HepG2 (cell line): ENCODE data around the gene POU1F1. TPM values are rescaled to one million over a fixed set of nuclear protein-coding genes. Genes with fewer than 3 reads are reported as not detected.
A peak's percentile ranks its signal among the peaks of the same experiment; 100 is the strongest.

Experiments
- ATAC-seq: fragments of 200-7000 bp; cut with Tn5 transposase; 3 replicates; pipeline ENCODE4 v1.9.1; 2020; ENCODE audit warnings: mild to moderate bottlenecking, moderate library complexity
- BruUV-seq: library from RNA; stranded (reverse); fragments of 400-500 nt; replicated peaks from 2 replicates; lab custom pipeline; 2021; lab: Mats Ljungman, UMichigan
- CTCF ChIA-PET: fragments of 300-600 bp; formaldehyde crosslinking; extraction: SDS; loops from one replicate; lab custom pipeline; 2021; ENCODE audit warnings: low total read pairs, inconsistent platforms, low intra/inter-chr PET ratio; lab: Yijun Ruan, JAX
- POLR2A ChIA-PET: fragments of 350-600 bp; sonication (Branson Sonifier 250); formaldehyde crosslinking; loops from one replicate; lab custom pipeline; 2020; ENCODE audit warnings: antibody characterized with exemption, inconsistent platforms; lab: Yijun Ruan, JAX
- DNase-seq: peaks from one replicate; pipeline ENCODE4 v3.0.0-alpha.2; 2015; ENCODE audit warnings: low spot score
- FAIRE-seq: peaks from 3 replicates; lab custom pipeline; 2011; peaks lifted over from hg19 to GRCh38; lab: Jason Lieb, UNC
- H2AFZ ChIP-seq: one replicate; pipeline ENCODE4 v1.6.1; 2011; ENCODE audit warnings: low read length, inconsistent platforms
- H3K27ac ChIP-seq: fragments of 300-600 bp; 3 replicates; pipeline ENCODE4 v1.8.0; 2011; ENCODE audit warnings: mixed run types, mild to moderate bottlenecking, mixed read lengths, low read length, inconsistent platforms; ENCODE audit not compliant: insufficient read depth; ENCODE audit errors: extremely low read length
- H3K27me3 ChIP-seq, 2 experiments: fragments of 200-600 bp in 1 of 2; 2 replicates in 1 of 2; 3 replicates in 1 of 2; pipeline versions ENCODE4 v1.6.0 to v1.8.0; 2011; ENCODE audit warnings: low read length in 2 of 2, mild to moderate bottlenecking in 2 of 2, moderate library complexity in 2 of 2, inconsistent platforms in 1 of 2; ENCODE audit not compliant: insufficient read depth in 2 of 2, control insufficient read depth in 1 of 2
- H3K36me3 ChIP-seq, 2 experiments: fragments of 200-600 bp in 1 of 2; replicated peaks in 1 of 2; 2 replicates in 1 of 2; 3 replicates in 1 of 2; pipeline versions ENCODE4 v1.5.1 to v1.8.0; 2011; ENCODE audit warnings: low read length in 2 of 2, inconsistent platforms in 1 of 2; ENCODE audit not compliant: insufficient read depth in 2 of 2, control insufficient read depth in 1 of 2
- H3K4me1 ChIP-seq: 2 replicates; pipeline ENCODE4 v1.5.1; 2012; ENCODE audit warnings: low read length, inconsistent platforms; ENCODE audit not compliant: insufficient read depth
- H3K4me2 ChIP-seq: 2 replicates; pipeline ENCODE4 v1.6.0; 2011; ENCODE audit warnings: low read depth, low read length, inconsistent platforms
- H3K4me3 ChIP-seq, 3 experiments: fragments of 200-600 bp in 1 of 3; sonication (generic), shearing (Covaris generic) in 1 of 3; replicated peaks in 1 of 3; 2 replicates each; pipeline ENCODE4 v1.5.1; 2011 to 2016; ENCODE audit warnings: low read length in 3 of 3, inconsistent platforms in 2 of 3, low read depth in 2 of 3, mild to moderate bottlenecking in 2 of 3, control low read depth in 1 of 3, mixed read lengths in 1 of 3; ENCODE audit not compliant: insufficient read depth in 1 of 3
- H3K79me2 ChIP-seq: one replicate; pipeline ENCODE4 v1.6.1; 2011; ENCODE audit warnings: low read length, inconsistent platforms; ENCODE audit not compliant: insufficient read depth
- H3K9ac ChIP-seq: 2 replicates; pipeline ENCODE4 v1.6.0; 2011; ENCODE audit warnings: mild to moderate bottlenecking, low read depth, low read length, inconsistent platforms; ENCODE audit not compliant: insufficient read depth
- H3K9me3 ChIP-seq: 2 replicates; pipeline ENCODE4 v1.5.1; 2012; ENCODE audit warnings: mild to moderate bottlenecking, low read length
- H4K20me1 ChIP-seq: 2 replicates; pipeline ENCODE4 v1.6.0; 2011; ENCODE audit warnings: inconsistent platforms, mild to moderate bottlenecking, low read length, moderate library complexity; ENCODE audit not compliant: insufficient read depth
- IKZF1 ChIP-seq: fragments of 450-650 bp; IDR thresholded peaks from 2 replicates; pipeline ENCODE4 v1.7.1; 2016
- PHF21A ChIP-seq: sonication (generic); formaldehyde crosslinking; IDR thresholded peaks from 2 replicates; pipeline ENCODE4 v1.5.0; 2020; ENCODE audit warnings: mild to moderate bottlenecking, missing genetic modification reagents
- SRY ChIP-seq: sonication (generic); formaldehyde crosslinking; IDR thresholded peaks from 2 replicates; pipeline ENCODE4 v1.8.0; 2022; ENCODE audit warnings: mild to moderate bottlenecking, missing genetic modification reagents
- STAG1 ChIP-seq: sonication (generic); formaldehyde crosslinking; IDR thresholded peaks from 2 replicates; pipeline ENCODE4 v1.4.0; 2020; ENCODE audit warnings: missing genetic modification reagents
- ZNF121 ChIP-seq: sonication (generic); formaldehyde crosslinking; IDR thresholded peaks from 2 replicates; pipeline ENCODE4 v1.5.0; 2020; ENCODE audit warnings: mild to moderate bottlenecking, missing genetic modification reagents
- ZNF207 ChIP-seq: fragments of 450-650 bp; IDR thresholded peaks from 2 replicates; pipeline ENCODE4 v1.6.1; 2016; ENCODE audit warnings: antibody characterized with exemption, borderline replicate concordance
- ZNF30 ChIP-seq: sonication (generic); formaldehyde crosslinking; IDR thresholded peaks from 2 replicates; pipeline ENCODE4 v1.5.0; 2020; ENCODE audit warnings: mild to moderate bottlenecking, missing genetic modification reagents
- ZNF383 ChIP-seq: sonication (generic); formaldehyde crosslinking; IDR thresholded peaks from 2 replicates; pipeline ENCODE4 v1.4.0; 2020; ENCODE audit warnings: missing genetic modification reagents, mild to moderate bottlenecking, borderline replicate concordance
- ZNF615 ChIP-seq: sonication (generic); formaldehyde crosslinking; IDR thresholded peaks from 2 replicates; pipeline ENCODE4 v1.5.0; 2020; ENCODE audit warnings: mild to moderate bottlenecking, missing genetic modification reagents, borderline replicate concordance
- ZNF83 ChIP-seq: sonication (generic); formaldehyde crosslinking; IDR thresholded peaks from 2 replicates; pipeline ENCODE4 v1.4.0; 2020; ENCODE audit warnings: missing genetic modification reagents, mild to moderate bottlenecking, borderline replicate concordance
- WGBS: methylation state at CpG from one replicate; pipeline ENCODE4 v1.1.6; 2017; ENCODE audit warnings: low lambda C conversion rate; 5-methylcytosine and 5-hydroxymethylcytosine counted together
- in situ Hi-C: cut with HindIII; loops from 2 replicates; pipeline ENCODE4 v1.10.0; 2017; ENCODE audit warnings: low pct_unique_long_range_greater_than_20kb; ENCODE audit not compliant: extremely low pct_ligation_motif_present
- intact Hi-C: fragments of 100-400 bp; cut with micrococcal nuclease; formaldehyde crosslinking; loops from one replicate; pipeline ENCODE4 v1.10.0; 2022; ENCODE audit not compliant: unreplicated experiment
- polyA plus RNA-seq, 8 experiments: library from polyadenylated mRNA; depleted of rRNA in 3 of 8; stranded (reverse) in 7 of 8; unstranded in 1 of 8; fragments of >200 nt; fragmentation: Illumina TruSeq in 4 of 8; extraction: Trizol in 4 of 8; gene quantifications; 2 replicates each; pipeline versions ENCODE4 v1.2.1 to v1.2.3, GENCODE V29; 2011 to 2016; ENCODE audit warnings: low read depth in 4 of 8, missing spikeins in 1 of 8, mixed read lengths in 1 of 8; ENCODE audit not compliant: insufficient read depth in 1 of 8
- total RNA-seq, 5 experiments: library from RNA; depleted of rRNA; stranded (reverse); fragments of >200 nt; fragmentation: Illumina TruSeq; extraction: Trizol; gene quantifications; 2 replicates each; pipeline ENCODE4 v1.2.3, GENCODE V29; 2016; ENCODE audit warnings: low read depth in 1 of 5
- TF ChIP-seq, protein P1 (sequence below): sonication (generic); formaldehyde crosslinking; IDR thresholded peaks from 2 replicates; pipeline ENCODE4 v1.5.0; 2020; ENCODE audit warnings: mild to moderate bottlenecking, missing genetic modification reagents, moderate library complexity
- TF ChIP-seq, protein P2 (sequence below): sonication (generic); formaldehyde crosslinking; IDR thresholded peaks from 2 replicates; pipeline ENCODE4 v1.4.0; 2020; ENCODE audit warnings: missing genetic modification reagents

POU1F1 gene
- total and polyA plus RNA-seq, 2 of the 13 experiments (the other 11 are each of a cell fraction or from before 2014, with no cell fraction given) = not detected

DNA sequence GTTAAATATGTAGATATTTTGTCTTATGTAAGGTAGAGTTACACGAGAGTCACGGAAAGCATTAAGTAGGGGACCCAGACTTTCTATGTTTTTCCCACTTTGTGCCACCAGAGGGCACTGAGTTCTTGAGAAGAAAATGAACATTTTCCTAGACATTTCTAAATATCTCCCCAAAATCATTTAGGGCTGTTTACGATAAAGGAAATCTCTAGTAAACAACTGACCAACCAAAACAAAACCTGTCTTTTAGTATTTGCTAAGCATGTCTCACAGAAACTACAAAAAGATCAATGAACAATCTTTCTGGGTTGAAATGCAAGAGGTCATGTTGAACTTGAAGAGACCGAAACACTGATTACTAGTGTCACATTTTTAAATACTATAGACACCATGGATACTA, 16.1 kb downstream of the POU1F1 start:
- CTCF ChIA-PET = no interaction called here
- no peaks in the 10 kb centered on the region for H3K36me3 ChIP-seq
- no peak overlapping the region for H3K4me2 ChIP-seq
- WGBS = 34% methylated on average over 4 of the region's 4 CpGs
- DNase-seq = peak; percentile 39
- H3K27ac ChIP-seq = no peak overlapping the region
- intact Hi-C loops = loop anchor here (10.0 kb wide), 1 partner anchor 745 kb away; no protein-coding TSS in a partner anchor
- in situ Hi-C loops = no loop called here
- POLR2A ChIA-PET = no interaction called here
- TF ChIP-seq ZNF615 = no peak
- no peak for TF ChIP-seq IKZF1
- no peak for TF ChIP-seq SRY (CRISPR knock-in tag)
- no peak for TF ChIP-seq PHF21A (CRISPR knock-in tag)
- TF ChIP-seq STAG1 (CRISPR knock-in tag) = peak; percentile 21; the same call in 1 of the 2 replicates
- no peak for TF ChIP-seq ZNF30
- no peak for TF ChIP-seq ZNF383
- TF ChIP-seq, protein P1, sequence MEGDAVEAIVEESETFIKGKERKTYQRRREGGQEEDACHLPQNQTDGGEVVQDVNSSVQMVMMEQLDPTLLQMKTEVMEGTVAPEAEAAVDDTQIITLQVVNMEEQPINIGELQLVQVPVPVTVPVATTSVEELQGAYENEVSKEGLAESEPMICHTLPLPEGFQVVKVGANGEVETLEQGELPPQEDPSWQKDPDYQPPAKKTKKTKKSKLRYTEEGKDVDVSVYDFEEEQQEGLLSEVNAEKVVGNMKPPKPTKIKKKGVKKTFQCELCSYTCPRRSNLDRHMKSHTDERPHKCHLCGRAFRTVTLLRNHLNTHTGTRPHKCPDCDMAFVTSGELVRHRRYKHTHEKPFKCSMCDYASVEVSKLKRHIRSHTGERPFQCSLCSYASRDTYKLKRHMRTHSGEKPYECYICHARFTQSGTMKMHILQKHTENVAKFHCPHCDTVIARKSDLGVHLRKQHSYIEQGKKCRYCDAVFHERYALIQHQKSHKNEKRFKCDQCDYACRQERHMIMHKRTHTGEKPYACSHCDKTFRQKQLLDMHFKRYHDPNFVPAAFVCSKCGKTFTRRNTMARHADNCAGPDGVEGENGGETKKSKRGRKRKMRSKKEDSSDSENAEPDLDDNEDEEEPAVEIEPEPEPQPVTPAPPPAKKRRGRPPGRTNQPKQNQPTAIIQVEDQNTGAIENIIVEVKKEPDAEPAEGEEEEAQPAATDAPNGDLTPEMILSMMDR (CRISPR knock-in tag) = peak; percentile 52
- no peak for TF ChIP-seq ZNF121 (CRISPR knock-in tag)
- TF ChIP-seq ZNF83 = no peak
- TF ChIP-seq ZNF207 = no peak
- TF ChIP-seq, protein P2, sequence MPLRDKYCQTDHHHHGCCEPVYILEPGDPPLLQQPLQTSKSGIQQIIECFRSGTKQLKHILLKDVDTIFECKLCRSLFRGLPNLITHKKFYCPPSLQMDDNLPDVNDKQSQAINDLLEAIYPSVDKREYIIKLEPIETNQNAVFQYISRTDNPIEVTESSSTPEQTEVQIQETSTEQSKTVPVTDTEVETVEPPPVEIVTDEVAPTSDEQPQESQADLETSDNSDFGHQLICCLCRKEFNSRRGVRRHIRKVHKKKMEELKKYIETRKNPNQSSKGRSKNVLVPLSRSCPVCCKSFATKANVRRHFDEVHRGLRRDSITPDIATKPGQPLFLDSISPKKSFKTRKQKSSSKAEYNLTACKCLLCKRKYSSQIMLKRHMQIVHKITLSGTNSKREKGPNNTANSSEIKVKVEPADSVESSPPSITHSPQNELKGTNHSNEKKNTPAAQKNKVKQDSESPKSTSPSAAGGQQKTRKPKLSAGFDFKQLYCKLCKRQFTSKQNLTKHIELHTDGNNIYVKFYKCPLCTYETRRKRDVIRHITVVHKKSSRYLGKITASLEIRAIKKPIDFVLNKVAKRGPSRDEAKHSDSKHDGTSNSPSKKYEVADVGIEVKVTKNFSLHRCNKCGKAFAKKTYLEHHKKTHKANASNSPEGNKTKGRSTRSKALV (CRISPR knock-in tag) = no peak
- no peak overlapping the region for H2AFZ ChIP-seq
- H3K9ac ChIP-seq = no peak overlapping the region
- no peaks in the 10 kb centered on the region for H4K20me1 ChIP-seq
- BruUV-seq = no TSS peak
- peak; percentile 44; the same call in 2 of the 3 replicates for ATAC-seq
- H3K79me2 ChIP-seq = no peaks in the 10 kb centered on the region
- no peaks in the 10 kb centered on the region for H3K4me1 ChIP-seq
- FAIRE-seq = no peak
- no peaks in the 10 kb centered on the region for H3K9me3 ChIP-seq
- H3K4me3 ChIP-seq = no peak overlapping the region
- no peaks in the 10 kb centered on the region for H3K27me3 ChIP-seq
